DND-41 (cell line): ENCODE results near the gene CLSTN3.

ENCODE experiments used
- ATAC-seq: fragments of 200-7000 bp; cut with Tn5 transposase; 3 replicates; pipeline ENCODE4 v1.9.1; 2021; ENCODE audit warnings: low read depth; ENCODE audit not compliant: insufficient read depth
- DNase-seq: peaks from one replicate; pipeline ENCODE4 v3.0.0-alpha.2; 2020
- H2AFZ ChIP-seq: 2 replicates; pipeline ENCODE4 v1.6.0; 2012; ENCODE audit warnings: low read depth, low read length
- H3K27ac ChIP-seq: 2 replicates; pipeline ENCODE4 v1.5.1; 2012; ENCODE audit warnings: low read length, inconsistent platforms
- H3K27me3 ChIP-seq: fragments of 200-600 bp; sonication (generic); 2 replicates; pipeline ENCODE4 v1.6.0; 2012; ENCODE audit warnings: low read length, mild to moderate bottlenecking, inconsistent platforms; ENCODE audit not compliant: insufficient read depth, poor library complexity
- H3K36me3 ChIP-seq: 2 replicates; pipeline ENCODE4 v1.5.1; 2012; ENCODE audit warnings: low read length, inconsistent platforms; ENCODE audit not compliant: insufficient read depth
- H3K4me1 ChIP-seq: 2 replicates; pipeline ENCODE4 v1.5.1; 2012; ENCODE audit warnings: mild to moderate bottlenecking, low read length; ENCODE audit not compliant: insufficient read depth
- H3K4me2 ChIP-seq: 2 replicates; pipeline ENCODE4 v1.6.0; 2012; ENCODE audit warnings: mild to moderate bottlenecking, moderate library complexity, low read length, inconsistent platforms; ENCODE audit not compliant: insufficient read depth
- H3K4me3 ChIP-seq, 2 experiments: fragments of 200-600 bp in 1 of 2; shearing (Covaris generic) in 1 of 2; 2 replicates each; pipeline ENCODE4 v1.5.1; 2012 to 2016; ENCODE audit warnings: inconsistent platforms in 2 of 2, low read length in 2 of 2, mild to moderate bottlenecking in 2 of 2, low read depth in 1 of 2, moderate library complexity in 1 of 2
- H3K79me2 ChIP-seq: 2 replicates; pipeline ENCODE4 v1.6.0; 2012; ENCODE audit warnings: low read length, inconsistent platforms; ENCODE audit not compliant: insufficient read depth
- H3K9ac ChIP-seq: 2 replicates; pipeline ENCODE4 v1.6.0; 2012; ENCODE audit warnings: low read depth, mild to moderate bottlenecking, inconsistent platforms, low read length, moderate library complexity
- H3K9me3 ChIP-seq: 2 replicates; pipeline ENCODE4 v1.5.1; 2012; ENCODE audit warnings: low read length, moderate library complexity, mild to moderate bottlenecking, inconsistent platforms; ENCODE audit not compliant: insufficient read depth, severe bottlenecking
- H4K20me1 ChIP-seq: 2 replicates; pipeline ENCODE4 v1.6.0; 2012; ENCODE audit warnings: low read length; ENCODE audit not compliant: insufficient read depth
- CTCF ChIP-seq: IDR thresholded peaks from 2 replicates; pipeline ENCODE4 v1.5.1; 2012; ENCODE audit warnings: borderline replicate concordance, low read length, moderate library complexity, mild to moderate bottlenecking; ENCODE audit not compliant: poor library complexity, severe bottlenecking; ENCODE audit errors: extremely low read depth
- EZH2 ChIP-seq: IDR thresholded peaks from 3 replicates; pipeline ENCODE4 v1.6.1; 2012; ENCODE audit warnings: borderline replicate concordance, low read depth, mild to moderate bottlenecking, moderate library complexity, low read length, inconsistent platforms; ENCODE audit not compliant: severe bottlenecking

Gene CLSTN3

GRCh38 chr12:7169951-7170350 lies 39.8 kb downstream of the CLSTN3 start:
- ATAC-seq = no peak
- no peak overlapping the region for H3K4me2 ChIP-seq

GRCh38 chr12:7171854-7172253 lies 41.7 kb downstream of the CLSTN3 start:
- no peak overlapping the region for H3K27ac ChIP-seq
- no peaks in the 10 kb centered on the region for H3K4me1 ChIP-seq
- no peaks in the 10 kb centered on the region for H3K27me3 ChIP-seq
- no peaks in the 10 kb centered on the region for H3K79me2 ChIP-seq
- no peak overlapping the region for H3K9ac ChIP-seq
- ATAC-seq (no peak), DNase-seq (no peak)
- no peak overlapping the region for H3K4me2 ChIP-seq
- no peak overlapping the region for H3K4me3 ChIP-seq
- H2AFZ ChIP-seq = no peak overlapping the region
- no peaks in the 10 kb centered on the region for H3K36me3 ChIP-seq
- H4K20me1 ChIP-seq = no peaks in the 10 kb centered on the region
- TF ChIP-seq EZH2 (no peak), CTCF (no peak)
- H3K9me3 ChIP-seq = peaks cover 52% of the 10 kb centered on the region

More at GRCh38 chr12:7169951-7170350, 39.8 kb downstream of the CLSTN3 start:
- Histone ChIP-seq H2AFZ (no peak overlapping the region), H3K4me3 (no peak overlapping the region), H3K4me1 (no peaks in the 10 kb centered on the region), H4K20me1 (no peaks in the 10 kb centered on the region), H3K36me3 (no peaks in the 10 kb centered on the region), H3K79me2 (no peaks in the 10 kb centered on the region), H3K9me3 (peaks cover 58% of the 10 kb centered on the region), H3K27ac (no peak overlapping the region), H3K27me3 (no peaks in the 10 kb centered on the region), H3K9ac (no peak overlapping the region)
- no peak for DNase-seq
- TF ChIP-seq CTCF (no peak), EZH2 (no peak)

- TF ChIP-seq EZH2 = no peak
- ATAC-seq = no peak
- H3K36me3 ChIP-seq = no peaks in the 10 kb centered on the region
Observed at GRCh38 chr12:7175493-7175892, 45.3 kb downstream of the CLSTN3 start.

GRCh38 chr12:7176595-7176994 lies 46.4 kb downstream of the CLSTN3 start:
- Histone ChIP-seq H3K4me3 (no peak overlapping the region), H4K20me1 (no peaks in the 10 kb centered on the region), H3K4me1 (no peaks in the 10 kb centered on the region), H3K9ac (no peak overlapping the region), H3K79me2 (no peaks in the 10 kb centered on the region), H3K27ac (no peak overlapping the region), H3K27me3 (no peaks in the 10 kb centered on the region), H3K36me3 (no peaks in the 10 kb centered on the region), H2AFZ (no peak overlapping the region), H3K4me2 (no peak overlapping the region), H3K9me3 (peaks cover 21% of the 10 kb centered on the region)
- ATAC-seq = no peak
- no peak for DNase-seq
- TF ChIP-seq EZH2 (no peak), CTCF (no peak)

More at GRCh38 chr12:7175493-7175892, 45.3 kb downstream of the CLSTN3 start:
- Histone ChIP-seq H4K20me1 (no peaks in the 10 kb centered on the region), H3K27me3 (no peaks in the 10 kb centered on the region), H2AFZ (no peak overlapping the region), H3K9ac (no peak overlapping the region), H3K27ac (no peak overlapping the region), H3K9me3 (peaks cover 30% of the 10 kb centered on the region), H3K79me2 (no peaks in the 10 kb centered on the region), H3K4me1 (no peaks in the 10 kb centered on the region), H3K4me2 (no peak overlapping the region), H3K4me3 (no peak overlapping the region)
- no peak for DNase-seq
